NOMO-1 (cell line): ENCODE results near the gene DNAJC6.
"Not testable (repeated sequence)": the region's sequence is repeated elsewhere in the genome, so short reads cannot be mapped to it uniquely, and the experiment has no call there.

ENCODE experiments used
- DNase-seq, 2 experiments: peaks; one replicate each; lab custom pipeline; 2025; ENCODE audit not compliant: unreplicated experiment in 2 of 2; lab: John Stamatoyannopoulos, UW

The DNAJC6 gene

DNA sequence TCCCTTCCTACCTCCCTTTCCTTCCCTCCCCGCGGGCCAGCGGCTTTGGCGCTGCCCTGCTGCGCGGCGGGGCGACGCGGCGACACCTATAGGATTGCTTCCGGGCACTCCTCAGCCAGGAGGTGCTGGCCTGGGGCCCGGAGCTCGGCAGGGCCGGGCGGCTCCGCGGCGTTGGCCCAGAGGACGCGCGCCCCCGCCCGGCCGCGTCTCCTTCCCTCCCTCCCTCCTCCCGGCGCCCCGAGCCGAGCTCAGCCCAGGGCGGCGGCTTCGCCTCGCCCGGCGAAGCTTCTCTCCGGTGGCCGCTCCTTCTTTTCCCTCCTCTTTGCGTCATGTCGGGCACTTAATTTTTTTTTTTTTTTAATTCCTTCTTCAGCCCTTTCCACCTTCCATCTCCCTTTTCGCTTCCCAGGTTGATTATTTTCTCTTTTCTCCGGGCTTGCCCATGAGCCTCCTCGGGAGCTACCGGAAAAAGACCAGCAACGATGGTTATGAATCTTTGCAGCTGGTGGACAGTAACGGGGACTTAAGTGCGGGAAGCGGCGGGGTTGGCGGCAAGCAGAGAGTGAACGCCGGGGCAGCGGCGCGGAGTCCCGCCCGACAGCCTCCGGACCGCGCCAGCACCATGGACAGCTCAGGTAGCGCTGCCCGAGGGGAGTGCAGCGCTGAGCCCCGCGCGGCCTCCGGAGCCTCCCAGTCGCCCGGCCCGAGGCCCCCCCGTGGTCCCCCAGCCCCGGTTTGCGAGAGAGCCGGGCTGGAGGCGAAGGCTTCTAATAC is at the start of gene DNAJC6:
Gene DNAJC6 (plus strand): TSS at position 240 of the 774 bp plus-strand sequence. CDS start 203 bp downstream, at position 443.
- DNase-seq, result no peak

DNA sequence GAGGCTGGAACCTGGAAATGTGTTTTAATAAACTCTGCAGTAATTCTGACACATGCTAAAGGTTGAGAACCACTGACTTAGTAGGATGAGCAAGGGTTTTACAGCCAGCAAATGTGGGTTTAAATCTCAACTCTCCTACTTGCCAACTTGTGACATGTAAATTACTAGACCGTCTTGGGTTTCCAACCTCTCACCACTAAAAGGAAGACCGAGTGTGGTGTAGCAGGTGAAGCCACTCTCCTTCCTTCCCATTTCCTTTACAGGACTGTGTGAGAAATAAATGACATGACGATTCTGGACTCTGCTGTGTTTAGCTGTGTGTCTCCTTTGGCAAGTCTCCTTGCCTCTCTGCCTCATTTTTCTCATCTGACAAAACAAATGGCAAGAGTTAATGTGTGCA is 49.5 kb upstream of the DNAJC6 start:
- no peak for DNase-seq

GRCh38 chr1:65260851-65261473 is 48.4 kb upstream of the DNAJC6 start:
- DNase-seq, result no peak

GRCh38 chr1:65263286-65263685 is 46.1 kb upstream of the DNAJC6 start:
- no peak for DNase-seq

DNA sequence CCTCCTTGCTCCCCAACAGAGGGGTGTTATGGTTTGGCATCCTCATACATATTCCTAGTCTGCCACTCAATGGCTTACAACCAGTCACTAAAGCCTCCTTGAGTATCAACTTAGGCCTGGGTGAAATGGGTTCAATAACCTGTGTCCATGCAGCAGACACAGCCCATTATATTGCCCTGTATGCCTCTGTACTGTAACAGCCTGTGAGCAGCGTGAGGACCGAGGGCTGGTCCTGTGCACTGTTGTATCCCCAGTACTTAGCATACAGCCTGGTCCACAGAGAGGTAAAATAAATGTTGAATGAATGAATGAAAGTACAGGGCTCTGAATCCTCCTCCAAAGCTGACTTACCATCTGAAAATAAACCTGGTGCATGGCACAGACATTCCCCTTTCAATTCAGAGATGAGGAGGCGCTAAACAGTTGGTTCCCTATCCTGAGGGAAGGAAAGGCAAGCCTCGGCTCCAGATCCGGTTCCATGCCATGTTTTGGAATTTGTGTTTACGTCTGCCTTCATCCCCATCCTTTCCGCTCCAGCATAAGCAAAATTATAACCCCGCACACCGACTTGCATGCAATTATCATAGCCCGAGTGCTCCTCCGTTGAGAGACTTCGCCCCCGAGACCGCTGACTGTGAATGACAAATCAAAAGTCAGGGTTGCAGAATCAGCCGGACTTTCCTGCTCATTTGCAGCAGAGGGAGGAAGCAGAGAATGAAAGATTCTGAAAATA is 45.0 kb upstream of the DNAJC6 start:
- peak in 1 of 2 experiments; percentile 26 for DNase-seq

DNA sequence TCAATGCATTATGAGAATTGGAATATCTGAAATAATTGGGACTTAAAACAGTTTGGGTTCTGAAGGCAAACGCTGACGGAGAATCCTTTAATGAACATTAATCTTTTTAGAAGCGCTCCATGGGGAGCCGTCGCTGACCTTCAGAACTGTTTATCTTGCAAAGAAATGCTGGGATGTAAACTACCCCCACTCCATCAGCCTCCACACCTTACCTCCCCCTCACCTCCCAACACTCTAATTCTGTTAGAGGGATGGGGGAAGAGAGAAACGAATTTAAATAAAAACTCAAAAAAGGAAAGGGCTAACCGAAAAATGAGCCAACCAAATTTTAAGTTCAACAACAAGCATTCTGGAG is 44.1 kb upstream of the DNAJC6 start:
- DNase-seq, result no peak

- no peak for DNase-seq
Measured at GRCh38 chr1:65265651-65266351, 43.5 kb upstream of the DNAJC6 start.

- DNase-seq, result no peak
Measured at GRCh38 chr1:65266476-65266875, 42.9 kb upstream of the DNAJC6 start.

GRCh38 chr1:65267271-65267670 is 42.1 kb upstream of the DNAJC6 start:
- no peak for DNase-seq

DNA sequence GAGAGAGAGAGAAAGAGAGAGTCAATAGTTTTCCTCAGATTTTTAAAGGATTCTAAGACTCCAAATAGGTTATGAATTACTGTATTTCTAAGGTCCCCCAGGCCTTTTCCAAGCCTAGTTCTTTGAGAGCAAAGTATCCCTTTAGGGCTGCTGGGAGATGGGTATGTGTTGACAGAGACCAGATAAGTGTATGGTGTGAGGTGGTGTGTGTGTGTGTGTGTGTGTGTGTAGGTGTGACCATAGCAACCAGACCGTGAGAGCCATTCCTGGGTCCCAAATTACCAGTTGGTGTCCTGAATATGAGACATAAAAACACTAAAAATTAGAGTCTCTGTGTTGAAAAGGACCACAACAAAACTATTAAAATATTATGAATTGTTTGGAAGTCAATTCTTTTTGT is 41.7 kb upstream of the DNAJC6 start:
- no peak for DNase-seq

- DNase-seq, result no peak
Measured at GRCh38 chr1:65269612-65270011, 39.7 kb upstream of the DNAJC6 start.

DNA sequence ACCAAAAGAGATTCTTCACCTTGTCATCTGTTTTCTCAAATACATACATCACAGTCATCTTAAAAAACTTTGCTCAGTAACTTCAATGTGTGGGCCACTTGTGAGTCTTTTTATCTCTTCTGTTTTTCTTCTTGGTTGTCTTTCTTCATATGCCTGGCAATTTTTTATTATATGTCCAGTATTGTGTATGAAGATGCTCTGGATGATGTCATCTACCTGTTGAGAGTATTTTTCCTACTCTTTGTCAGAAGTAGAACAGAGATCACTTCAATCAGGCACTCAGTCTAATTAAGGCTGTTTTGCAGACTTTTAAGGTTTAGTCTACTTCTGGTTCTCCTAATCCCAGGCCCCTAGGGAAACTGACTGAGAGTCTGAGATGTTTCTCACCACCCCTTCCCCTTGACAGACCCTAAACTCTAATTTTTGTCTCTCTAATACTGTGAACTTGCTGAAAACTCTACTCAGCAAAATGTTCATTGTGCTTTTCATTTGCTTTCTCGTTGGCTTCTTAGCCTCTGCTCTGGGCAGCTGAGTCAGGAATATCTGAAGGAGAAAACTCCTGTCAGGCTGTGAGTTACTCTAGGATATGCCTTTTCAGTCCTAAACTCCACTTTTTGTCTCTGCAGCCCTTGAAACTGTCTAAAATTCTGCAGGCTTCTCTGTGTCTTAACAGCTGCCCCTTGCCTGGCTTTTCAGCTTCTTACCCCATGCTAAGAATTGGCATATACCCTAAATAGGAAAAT is 33.0 kb upstream of the DNAJC6 start:
- no peak for DNase-seq

DNA sequence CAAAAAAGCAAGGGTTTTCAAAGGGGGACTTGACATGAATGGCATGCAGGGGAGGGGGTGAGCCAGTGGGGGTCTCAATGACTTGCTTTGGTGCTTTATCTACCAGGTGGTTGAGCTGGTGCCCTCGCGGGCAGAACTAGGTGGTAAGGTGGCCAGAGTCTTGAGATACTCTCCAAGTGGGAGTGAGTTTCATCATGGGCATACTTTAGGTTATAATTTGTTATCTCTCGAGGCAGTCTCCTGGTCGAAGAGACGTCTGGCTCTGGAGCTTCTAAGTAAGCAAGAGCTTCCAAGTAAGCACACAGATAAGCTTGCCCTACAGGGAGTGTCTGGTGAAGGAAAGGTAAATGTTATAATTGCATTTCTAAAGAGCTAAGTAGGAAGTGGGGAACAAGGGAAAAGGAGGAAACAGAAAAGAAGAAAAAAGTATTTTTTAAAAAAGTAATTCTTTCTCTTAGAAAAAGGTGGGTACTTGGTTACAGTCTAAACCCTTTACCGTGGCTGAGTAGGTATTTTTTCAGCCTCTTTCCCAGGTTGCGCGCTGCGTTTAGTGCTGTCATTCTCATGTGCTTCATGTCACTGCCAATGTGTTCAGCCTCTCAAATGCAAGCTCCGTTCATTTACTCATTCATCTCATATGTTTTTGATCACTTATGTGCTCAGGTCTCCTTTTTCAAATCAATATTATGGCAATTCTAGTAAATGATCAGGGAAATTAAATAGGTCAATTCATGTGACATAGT is 31.6 kb upstream of the DNAJC6 start:
- DNase-seq, result no peak

DNA sequence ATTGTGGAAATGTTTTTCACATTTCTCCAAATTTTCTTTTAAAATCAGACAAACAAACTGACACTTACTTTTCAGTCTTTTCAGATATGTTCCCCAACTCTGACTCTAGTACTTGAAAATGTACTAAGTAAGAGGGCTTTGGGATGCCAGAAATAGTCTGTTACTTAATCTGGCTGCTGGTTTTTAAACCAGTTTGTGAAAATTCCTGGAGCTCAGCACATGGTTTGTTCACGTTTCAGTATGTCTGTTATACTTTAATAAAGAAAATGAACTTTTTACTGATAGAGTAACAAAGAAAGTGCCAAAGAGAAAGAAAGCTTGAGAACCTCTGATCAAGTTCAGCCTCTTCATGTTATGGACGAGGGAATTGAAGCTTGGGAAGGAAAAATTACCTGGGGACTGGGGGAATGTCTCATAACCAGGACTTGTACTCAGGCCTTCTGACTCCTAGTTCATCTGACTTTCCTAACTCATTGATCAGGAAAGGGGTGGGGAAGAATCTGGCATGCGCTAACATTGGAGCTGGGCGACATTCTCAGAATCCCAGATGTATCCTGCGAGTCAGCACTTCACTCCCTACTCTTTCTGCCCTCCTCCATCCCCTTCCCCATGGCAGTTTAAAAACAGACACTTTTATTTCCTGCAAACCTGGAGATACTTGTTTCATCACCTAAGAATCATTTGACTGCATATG is 30.8 kb upstream of the DNAJC6 start:
- no peak for DNase-seq

DNA sequence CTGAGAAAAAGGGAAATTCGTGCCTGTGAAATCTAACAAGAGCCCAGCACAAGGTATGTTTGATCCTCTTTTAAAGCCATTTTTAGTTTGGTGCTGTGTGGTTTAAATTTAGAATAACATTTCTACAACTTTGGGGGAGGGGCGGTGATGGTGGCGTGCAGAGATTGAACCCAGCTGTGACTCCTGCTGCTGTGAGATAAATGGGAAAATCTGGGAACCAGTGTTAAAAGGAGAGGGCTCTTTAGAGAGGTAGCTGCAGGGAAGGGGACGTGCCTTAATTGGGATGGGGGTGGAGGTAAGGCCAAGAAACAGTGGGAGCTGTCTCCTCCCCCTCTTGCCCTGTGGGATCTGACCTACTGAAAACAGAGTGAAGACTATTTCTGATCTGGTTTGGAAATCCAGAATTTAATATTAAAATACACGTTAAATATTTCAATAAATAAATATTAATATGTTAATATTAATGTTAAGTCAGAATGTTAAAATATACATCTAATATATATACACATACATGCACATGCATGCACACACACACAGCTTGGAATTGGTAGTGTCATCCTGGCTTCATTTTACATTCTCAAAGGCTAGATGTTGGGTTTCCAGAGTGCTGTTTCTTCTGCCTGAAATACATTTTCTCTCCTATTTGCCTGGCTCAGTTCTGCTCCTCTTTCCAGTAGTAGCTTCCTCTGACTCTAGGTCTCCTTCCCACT is 30.1 kb upstream of the DNAJC6 start:
- DNase-seq, result no peak

GRCh38 chr1:65281846-65282245 is 27.5 kb upstream of the DNAJC6 start:
- no peak for DNase-seq

DNA sequence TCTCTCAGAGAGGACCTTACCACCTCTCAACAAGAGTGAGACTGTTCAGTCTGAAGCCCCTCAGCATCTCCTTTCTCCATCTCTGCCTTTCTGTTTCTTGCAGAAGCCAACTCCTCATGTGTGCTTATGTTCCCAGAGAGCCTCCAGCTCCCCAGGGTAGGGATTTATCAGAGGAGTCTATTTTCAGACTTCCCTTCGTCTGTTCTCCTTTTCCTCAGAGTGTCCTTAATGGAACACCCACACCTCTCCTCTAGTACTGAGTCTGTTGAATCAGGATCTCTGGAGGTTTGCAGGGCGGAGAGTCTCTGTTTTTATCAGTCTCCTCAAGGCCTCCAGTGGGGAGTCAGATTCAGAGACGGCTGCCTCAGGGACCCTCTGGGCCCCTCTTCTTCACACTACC is 25.1 kb upstream of the DNAJC6 start:
- DNase-seq, result no peak

DNA sequence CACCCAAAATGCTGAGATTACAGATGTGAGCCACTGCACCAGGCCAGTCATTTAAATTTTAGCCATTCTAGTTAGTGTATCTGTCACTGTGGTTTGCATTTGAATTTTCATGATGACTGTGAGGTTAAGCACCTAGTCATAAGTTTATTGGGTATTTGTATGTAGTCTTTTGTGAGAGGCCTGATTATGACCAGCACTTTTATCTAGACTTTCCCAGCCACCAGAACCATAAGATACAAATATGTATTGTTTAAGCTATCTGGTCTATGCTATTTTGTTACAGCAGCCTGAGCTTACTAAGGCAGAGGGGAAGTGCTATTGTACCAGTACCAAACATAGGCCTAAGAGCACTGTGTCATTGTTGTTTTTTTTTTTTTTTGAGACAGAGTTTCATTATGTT is 19.9 kb upstream of the DNAJC6 start:
- no peak for DNase-seq

DNA sequence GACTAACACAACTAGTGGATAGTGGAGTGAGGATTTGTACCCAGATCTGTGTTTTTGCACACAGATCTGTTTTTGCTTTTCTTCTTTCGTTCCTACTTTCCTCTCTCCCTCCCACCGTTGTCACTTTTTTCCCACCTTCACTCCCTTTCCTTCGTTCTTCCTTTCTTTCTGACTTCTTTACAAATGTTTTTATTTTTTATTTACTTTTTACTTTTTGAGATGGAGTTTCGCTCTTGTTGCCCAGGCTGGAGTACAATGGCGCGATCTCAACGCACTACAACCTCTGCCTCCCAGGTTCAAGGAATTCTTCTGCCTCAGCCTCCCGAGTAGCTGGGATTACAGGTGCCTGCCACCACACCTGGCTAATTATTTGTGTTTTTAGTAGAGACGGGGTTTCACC is 17.5 kb upstream of the DNAJC6 start:
- DNase-seq, result not testable (repeated sequence)
